OCI-LY3 (cell line): Measurements from ENCODE around the gene KRT74.

ENCODE experiments used
- CTCF ChIP-seq: fragments of 200-600, 300-600 bp; sonication (generic); IDR thresholded peaks from 2 replicates; pipeline ENCODE4 v1.5.1; 2014; ENCODE audit warnings: antibody characterized with exemption, low read length, low read depth
- EZH2phosphoT487 ChIP-seq: fragments of 200-600 bp; shearing (Covaris generic); IDR thresholded peaks from 2 replicates; pipeline ENCODE4 v1.6.1; 2018; ENCODE audit warnings: antibody characterized with exemption, mixed run types, low read depth

- TF ChIP-seq CTCF = no peak
- TF ChIP-seq EZH2phosphoT487 = no peak
Measured at GRCh38 chr12:52525661-52526499, 47.8 kb downstream of the KRT74 start.
